HG03521 (cell line): ENCODE results near the gene TAMALIN.

Source experiments
- ATAC-seq: cut with Tn5 transposase; IDR thresholded peaks from one replicate; pipeline ENCODE4 v1.9.1; 2021; ENCODE audit warnings: mild to moderate bottlenecking, moderate library complexity; ENCODE audit not compliant: unreplicated experiment

TAMALIN gene

GRCh38 chr12:51980809-51981127, 26.0 kb upstream of the TAMALIN start:
- no peak for ATAC-seq

- no peak for ATAC-seq
Measured at GRCh38 chr12:51984657-51985056, 22.1 kb upstream of the TAMALIN start.

GRCh38 chr12:51985154-51985835, 21.5 kb upstream of the TAMALIN start:
- no peak for ATAC-seq

GRCh38 chr12:51986834-51987233, 19.9 kb upstream of the TAMALIN start:
- ATAC-seq: no peak

- no peak for ATAC-seq
Measured at GRCh38 chr12:51992246-51992645, 14.5 kb upstream of the TAMALIN start.

- no peak for ATAC-seq
Measured at GRCh38 chr12:51994539-51994820, 12.3 kb upstream of the TAMALIN start.

- ATAC-seq: no peak
Measured at GRCh38 chr12:51994959-51995358, 11.8 kb upstream of the TAMALIN start.

- ATAC-seq: no peak
Measured at GRCh38 chr12:51997136-51997535, 9.6 kb upstream of the TAMALIN start.

GRCh38 chr12:52003016-52003550, 3.7 kb upstream of the TAMALIN start:
- no peak for ATAC-seq

- ATAC-seq: no peak
Measured at GRCh38 chr12:52003591-52003990, 3.2 kb upstream of the TAMALIN start.

GRCh38 chr12:52004042-52004648, 2.6 kb upstream of the TAMALIN start:
- no peak for ATAC-seq

- ATAC-seq: no peak
Measured at GRCh38 chr12:52005218-52005902, 1.4 kb upstream of the TAMALIN start.

GRCh38 chr12:52005903-52006703, 643 bp upstream of the TAMALIN start:
- ATAC-seq: no peak

- no peak for ATAC-seq
Measured at GRCh38 chr12:52007158-52007921, 594 bp downstream of the TAMALIN start.

- ATAC-seq: no peak
Measured at GRCh38 chr12:52007982-52008510, 1.3 kb downstream of the TAMALIN start.

- no peak for ATAC-seq
Measured at GRCh38 chr12:52009081-52009751, 2.5 kb downstream of the TAMALIN start.

GRCh38 chr12:52010152-52010622, 3.4 kb downstream of the TAMALIN start:
- ATAC-seq: no peak

GRCh38 chr12:52010692-52011601, 4.2 kb downstream of the TAMALIN start:
- ATAC-seq: no peak
